Aorta (tissue), 5 donors: ENCODE measurements around the gene ITIH3. TPM values are rescaled to one million over a fixed set of nuclear protein-coding genes. Genes with fewer than 3 reads are reported as not detected.

Source experiments
- ATAC-seq: fragments of 200-7000 bp; cut with Tn5 transposase; one replicate; pipeline ENCODE4 v1.9.1; 2022; ENCODE audit warnings: moderate library complexity; ENCODE audit not compliant: low FRiP score
- DNase-seq, 2 donors: peaks; one replicate each; pipeline ENCODE4 v3.0.0-alpha.2; 2020
- H3K27ac ChIP-seq, 2 donors: one replicate each; pipeline ENCODE4 v1.5.1; 2013; ENCODE audit warnings: low read length in 2 of 2, mild to moderate bottlenecking in 2 of 2, moderate library complexity in 2 of 2, control low read depth in 1 of 2, inconsistent platforms in 1 of 2, low read depth in 1 of 2
- H3K27me3 ChIP-seq, 2 donors: one replicate each; pipeline ENCODE4 v1.6.1; 2013; ENCODE audit warnings: control low read depth in 1 of 2, low read length in 1 of 2, mild to moderate bottlenecking in 1 of 2, moderate library complexity in 1 of 2; ENCODE audit not compliant: insufficient read depth in 2 of 2, control insufficient read depth in 1 of 2
- H3K36me3 ChIP-seq, 2 donors: one replicate each; pipeline ENCODE4 v1.6.1; 2013; ENCODE audit warnings: control low read depth in 1 of 2, low read length in 1 of 2, mild to moderate bottlenecking in 1 of 2; ENCODE audit not compliant: insufficient read depth in 2 of 2, control insufficient read depth in 1 of 2
- H3K4me1 ChIP-seq, 2 donors: one replicate each; pipeline ENCODE4 v1.6.1; 2013; ENCODE audit warnings: low read length in 2 of 2, control low read depth in 1 of 2, mild to moderate bottlenecking in 1 of 2, moderate library complexity in 1 of 2; ENCODE audit not compliant: insufficient read depth in 2 of 2, control insufficient read depth in 1 of 2
- H3K4me3 ChIP-seq, 2 donors: one replicate each; pipeline ENCODE4 v1.5.1; 2013; ENCODE audit warnings: low read length in 2 of 2, control low read depth in 1 of 2, mild to moderate bottlenecking in 1 of 2
- H3K9me3 ChIP-seq: one replicate; pipeline ENCODE4 v1.6.1; 2013; ENCODE audit warnings: mild to moderate bottlenecking, low read length; ENCODE audit not compliant: control insufficient read depth
- WGBS, 2 donors: extraction: QIAGEN DNeasy Blood & Tissue Kit; methylation state at CpG; one replicate each; pipeline ENCODE4 v1.1.7; 2013; 5-methylcytosine and 5-hydroxymethylcytosine counted together
- intact Hi-C, 2 donors: fragments of 100-400 bp; cut with DNase I; formaldehyde crosslinking; loops; one replicate each; pipeline versions ENCODE4 v1.14.2 to v1.15.0; 2022
- polyA plus RNA-seq, 2 donors: library from polyadenylated mRNA; stranded (reverse); fragments of 200-250 nt; gene quantifications; one replicate each; pipeline ENCODE4 v1.2.3, GENCODE V29; 2013
- total RNA-seq, 2 donors: library from RNA; stranded (reverse); fragmentation: NEBNext Ultra II Directional; extraction: Animal tissue kit (Norgen Biotek cat#: 25700); gene quantifications; one replicate each; pipeline ENCODE4 v1.2.1, GENCODE V29; 2021
- donor health status: healthy with polysubstance abuse.
- donor health status: Bipolar disorder and iron deficiency.
- donor health status: DM: no; HTN: no; CAD: no.
- donor health status: DM: no; HTN: no; CAD: no.
- donor health status: DM: yes; HTN: yes; CAD: no.

The ITIH3 gene
- total and polyA plus RNA-seq, 4 donors: 2.4 to 75.1 (median 6.2) TPM

GRCh38 chr3:52835766-52836470 lies 41.3 kb downstream of the ITIH3 start:
- H3K27ac ChIP-seq: peak overlapping the region in 1 of 2 donors; percentile 25
- peaks cover 0 to 1% of the 10 kb centered on the region in 2 donors for H3K36me3 ChIP-seq
- no peaks in the 10 kb centered on the region for H3K9me3 ChIP-seq
- no peaks in the 10 kb centered on the region for H3K27me3 ChIP-seq
- intact Hi-C loops: no loop called here
- H3K4me1 ChIP-seq: peaks cover 2 to 3% of the 10 kb centered on the region in 2 donors
- no peak overlapping the region for H3K4me3 ChIP-seq
- 78 to 79% methylated on average over 8 of the region's 8 CpGs for WGBS, 2 donors
- no peak for ATAC-seq
- peak in 1 of 2 donors; percentile 44 for DNase-seq

DNA sequence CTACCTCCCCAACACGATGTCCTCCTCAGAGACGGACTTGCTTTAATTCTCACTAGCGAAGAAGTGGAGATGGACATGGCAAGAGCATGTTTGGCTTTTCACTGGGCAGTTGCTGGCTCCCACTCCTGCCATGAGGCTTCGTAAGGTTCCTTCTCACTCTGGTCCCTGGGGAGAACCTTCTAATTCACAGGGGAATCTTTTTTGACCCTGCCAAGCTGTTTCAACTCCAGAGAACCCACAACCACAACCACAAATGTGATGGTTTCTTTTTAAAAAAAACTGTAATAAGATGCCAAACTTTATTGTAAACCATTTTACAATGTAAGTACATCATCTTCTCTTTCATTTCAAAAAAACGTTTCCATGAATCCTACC lies 41.9 kb downstream of the ITIH3 start:
- peaks cover 0 to 1% of the 10 kb centered on the region in 2 donors for H3K36me3 ChIP-seq
- 41 to 50% methylated on average over 5 of the region's 5 CpGs for WGBS, 2 donors
- peaks cover 0 to 2% of the 10 kb centered on the region in 2 donors for H3K4me1 ChIP-seq

DNA sequence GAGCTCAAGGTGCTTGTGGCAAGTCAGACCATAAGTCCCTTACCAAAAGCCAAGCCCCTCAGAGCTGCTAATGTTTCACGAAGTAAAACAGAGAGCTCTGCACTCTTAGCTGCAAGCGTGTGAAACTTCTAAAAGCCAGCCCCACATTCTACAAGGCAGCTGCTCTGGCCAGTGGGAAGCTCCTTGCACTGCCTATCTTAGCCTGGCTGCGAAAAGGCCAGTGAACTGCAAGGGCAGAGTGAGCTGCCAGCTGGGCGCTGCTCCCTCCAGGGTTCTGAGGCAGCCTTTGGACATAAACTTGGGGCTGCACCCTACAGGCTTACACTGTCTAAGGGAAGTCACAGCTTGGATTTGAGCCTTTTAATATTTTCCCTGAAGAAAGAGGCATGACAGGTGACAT lies 42.4 kb downstream of the ITIH3 start:
- WGBS, 2 donors: 23 to 30% methylated on average over 4 of the region's 4 CpGs
- no peak for ATAC-seq
- no peaks in the 10 kb centered on the region for H3K27me3 ChIP-seq
- H3K36me3 ChIP-seq: peaks cover 0 to 1% of the 10 kb centered on the region in 2 donors
- intact Hi-C loops: no loop called here
- no peak overlapping the region for H3K4me3 ChIP-seq
- peaks cover 0 to 2% of the 10 kb centered on the region in 2 donors for H3K4me1 ChIP-seq
- H3K27ac ChIP-seq: no peak overlapping the region
- H3K9me3 ChIP-seq: no peaks in the 10 kb centered on the region
- peak in 1 of 2 donors; percentile 47 for DNase-seq

More for the DNA sequence above, 41.9 kb downstream of the ITIH3 start:
- H3K4me3 ChIP-seq: no peak overlapping the region
- DNase-seq: no peak
- intact Hi-C loops: no loop called here
- ATAC-seq: no peak
- no peak overlapping the region for H3K27ac ChIP-seq
- H3K27me3 ChIP-seq: no peaks in the 10 kb centered on the region
- no peaks in the 10 kb centered on the region for H3K9me3 ChIP-seq

DNA sequence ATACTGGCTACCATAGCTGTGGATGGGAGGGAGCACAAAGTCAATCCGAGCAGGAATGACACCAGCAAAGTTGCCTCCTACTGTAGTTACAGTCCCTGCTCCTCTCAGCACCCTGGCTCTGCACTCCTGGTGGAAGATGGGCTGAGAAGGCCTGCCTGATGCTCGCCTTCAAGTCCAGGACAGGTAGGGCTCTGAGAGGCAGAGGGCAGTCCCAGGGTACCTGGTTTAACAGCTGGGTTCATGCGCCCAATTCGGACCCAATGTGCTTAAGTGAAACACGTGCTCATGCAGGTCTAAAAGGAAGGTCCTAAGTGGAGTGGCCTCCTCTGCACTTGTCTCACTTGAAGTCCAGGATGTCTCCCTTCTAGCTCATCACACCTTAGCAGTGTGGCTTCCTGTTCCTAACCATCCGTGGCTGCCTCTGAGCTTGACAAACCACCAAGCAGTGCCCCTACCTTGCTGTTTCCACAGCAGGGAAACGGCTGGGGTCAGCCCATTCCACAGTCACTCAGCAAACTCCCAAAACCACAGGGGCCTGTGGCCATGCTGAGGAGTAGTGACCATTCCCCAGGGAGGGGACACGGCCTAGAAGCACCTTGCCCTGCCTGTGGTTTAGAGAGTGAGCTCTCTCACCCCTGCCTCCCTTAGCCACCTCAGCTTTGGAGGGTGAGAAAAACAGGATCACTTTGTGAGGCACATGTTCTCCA lies 44.1 kb downstream of the ITIH3 start:
- Histone ChIP-seq H3K4me1 (peaks cover under 1 to 2% of the 10 kb centered on the region in 2 donors), H3K4me3 (no peak overlapping the region), H3K27ac (no peak overlapping the region), H3K9me3 (no peaks in the 10 kb centered on the region), H3K27me3 (no peaks in the 10 kb centered on the region), H3K36me3 (peaks cover 0 to 3% of the 10 kb centered on the region in 2 donors)
- no peak for ATAC-seq
- intact Hi-C loops: no loop called here
- peak in 1 of 2 donors; percentile 32 for DNase-seq
- WGBS, 2 donors: 85 to 91% methylated on average over 8 of the region's 8 CpGs

- 63 to 77% methylated on average over 2 of the region's 2 CpGs for WGBS, 2 donors
Observed at GRCh38 chr3:52839268-52839575, 44.6 kb downstream of the ITIH3 start.

DNA sequence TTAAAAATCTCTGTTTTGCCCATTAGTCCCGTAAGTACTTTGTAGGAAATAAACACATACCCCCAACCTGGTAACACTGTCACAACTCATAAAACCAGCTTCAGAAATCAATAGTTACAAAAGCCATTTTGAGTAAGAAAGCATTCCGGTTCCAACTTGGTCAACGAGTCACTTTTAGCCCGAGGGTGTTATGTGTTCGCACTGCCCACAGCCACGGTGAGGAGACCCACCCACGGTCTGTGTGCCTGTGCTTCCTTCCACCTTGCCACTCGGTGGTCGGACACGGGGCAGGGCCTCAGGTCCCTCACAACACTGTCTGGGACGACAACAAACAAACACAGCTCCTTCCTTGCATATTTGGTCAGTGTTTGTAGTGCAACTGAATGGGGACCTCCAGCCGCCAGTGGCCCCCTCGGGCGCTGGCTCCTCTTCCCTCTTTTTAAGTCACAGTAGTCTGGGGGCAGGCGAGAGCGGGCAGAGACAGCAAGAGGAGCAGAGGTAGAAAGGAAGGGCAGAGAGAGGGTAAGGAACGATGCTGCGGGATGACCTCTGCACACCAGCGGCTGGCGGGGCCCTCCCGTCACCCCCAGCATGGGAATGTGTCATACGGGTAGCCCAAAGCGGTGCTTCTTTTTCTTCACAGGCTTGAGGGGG lies 45.4 kb downstream of the ITIH3 start:
- intact Hi-C loops: no loop called here
- H3K4me3 ChIP-seq: no peak overlapping the region
- no peaks in the 10 kb centered on the region for H3K9me3 ChIP-seq
- 88 to 89% methylated on average over 23 of the region's 23 CpGs for WGBS, 2 donors
- peak in 1 of 2 donors; percentile 60 for DNase-seq
- no peak for ATAC-seq
- H3K36me3 ChIP-seq: peaks cover 0 to 3% of the 10 kb centered on the region in 2 donors
- no peak overlapping the region for H3K27ac ChIP-seq
- no peaks in the 10 kb centered on the region for H3K27me3 ChIP-seq
- peaks cover 2 to 6% of the 10 kb centered on the region in 2 donors for H3K4me1 ChIP-seq

More at GRCh38 chr3:52839268-52839575, 44.6 kb downstream of the ITIH3 start:
- no peaks in the 10 kb centered on the region for H3K9me3 ChIP-seq
- peaks cover 2 to 6% of the 10 kb centered on the region in 2 donors for H3K4me1 ChIP-seq
- H3K27me3 ChIP-seq: no peaks in the 10 kb centered on the region
- intact Hi-C loops: no loop called here
- DNase-seq: no peak
- no peak for ATAC-seq
- no peak overlapping the region for H3K27ac ChIP-seq
- no peak overlapping the region for H3K4me3 ChIP-seq
- peaks cover 0 to 3% of the 10 kb centered on the region in 2 donors for H3K36me3 ChIP-seq

DNA sequence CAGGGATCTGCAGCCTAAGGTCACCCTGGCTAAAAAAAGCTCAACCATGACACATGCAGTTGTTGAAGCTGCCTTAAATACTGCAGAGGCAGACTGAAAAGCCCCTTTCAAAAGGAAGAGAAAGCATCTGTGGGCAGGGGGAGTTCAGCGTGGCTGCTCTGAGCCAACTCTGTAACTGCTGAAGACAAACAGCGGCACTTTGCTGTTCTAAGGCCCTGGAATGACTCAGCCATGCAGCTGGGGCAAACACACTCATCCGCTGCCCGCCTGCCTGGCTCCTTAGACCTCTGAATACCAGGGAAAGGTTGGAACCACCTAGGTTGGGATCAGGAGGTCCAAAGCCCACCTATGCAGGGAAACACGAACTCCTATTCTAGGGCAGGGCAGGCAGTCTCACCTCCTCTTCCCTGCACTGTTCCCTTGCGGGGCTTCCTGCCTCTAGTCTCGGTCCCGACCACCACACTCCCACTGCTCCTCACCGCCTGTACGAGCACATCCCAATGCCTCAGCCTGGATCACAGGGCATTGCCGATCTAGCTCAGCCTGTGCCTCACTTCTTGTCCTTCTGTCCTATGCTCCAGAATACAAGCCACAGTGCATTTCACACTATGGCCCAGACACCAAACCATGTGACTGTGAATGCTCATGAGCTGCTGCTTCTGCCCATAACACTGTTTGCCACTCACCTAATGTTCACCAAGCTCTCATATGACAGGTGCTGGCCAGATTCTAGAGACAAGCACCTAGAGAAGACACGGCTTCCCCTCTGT lies 46.8 kb downstream of the ITIH3 start:
- H3K36me3 ChIP-seq: peaks cover 0 to 3% of the 10 kb centered on the region in 2 donors
- no peaks in the 10 kb centered on the region for H3K9me3 ChIP-seq
- H3K4me1 ChIP-seq: peaks cover 0 to 6% of the 10 kb centered on the region in 2 donors
- H3K4me3 ChIP-seq: no peak overlapping the region
- intact Hi-C loops: no loop called here
- DNase-seq (peak; percentile 34 to 41), ATAC-seq (no peak)
- H3K27me3 ChIP-seq: no peaks in the 10 kb centered on the region
- WGBS, 2 donors: 87 to 91% methylated on average over 12 of the region's 12 CpGs
- no peak overlapping the region for H3K27ac ChIP-seq

- intact Hi-C loops: no loop called here
- no peak overlapping the region for H3K27ac ChIP-seq
- no peak for ATAC-seq
Observed at GRCh38 chr3:52841981-52842340, 47.4 kb downstream of the ITIH3 start.

More at GRCh38 chr3:52841981-52842340, 47.4 kb downstream of the ITIH3 start:
- H3K9me3 ChIP-seq: no peaks in the 10 kb centered on the region
- 76 to 80% methylated on average over 12 of the region's 12 CpGs for WGBS, 2 donors
- peaks cover 0 to 6% of the 10 kb centered on the region in 2 donors for H3K4me1 ChIP-seq
- peak in 1 of 2 donors; percentile 66 for DNase-seq
- peaks cover 0 to 3% of the 10 kb centered on the region in 2 donors for H3K36me3 ChIP-seq
- no peak overlapping the region for H3K4me3 ChIP-seq
- no peaks in the 10 kb centered on the region for H3K27me3 ChIP-seq
